Retinal pigment epithelial cell (primary cell): ENCODE data around the gene CACNA1C.

Experiments used
- DNase-seq: peaks from one replicate; pipeline ENCODE4 v3.0.0-alpha.2; 2010; ENCODE audit warnings: low read depth
- H3K4me3 ChIP-seq: 2 replicates; pipeline ENCODE4 v1.5.1; 2011; ENCODE audit warnings: mild to moderate bottlenecking, low read length, control low read depth, moderate library complexity
- TF ChIP-seq, protein P1 (sequence below): conservative IDR thresholded peaks from 2 replicates; pipeline ENCODE4 v1.5.1; 2011; ENCODE audit warnings: low read depth, low read length, control low read depth, inconsistent platforms

The CACNA1C gene

DNA sequence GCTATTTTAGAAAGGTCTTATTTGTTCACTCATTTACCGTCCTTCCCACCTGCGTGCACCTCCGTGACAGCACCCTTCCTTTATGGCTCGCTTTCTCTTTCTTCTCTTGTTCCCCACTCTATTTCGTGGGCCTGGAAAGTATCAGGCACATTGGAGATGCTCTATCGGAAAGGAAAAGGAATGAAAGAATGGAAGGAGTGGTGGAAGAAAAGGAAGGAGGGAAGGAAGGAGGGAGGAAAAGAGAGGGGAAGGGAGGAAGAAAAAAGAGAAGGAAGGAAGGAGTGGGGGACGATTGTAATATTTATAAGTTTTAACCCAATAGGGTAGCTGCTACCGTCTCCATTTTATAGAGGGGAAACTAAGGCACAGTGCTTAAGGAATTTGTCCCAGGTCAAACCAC lies 363.4 kb downstream of the CACNA1C start:
- DNase-seq, result no peak
- TF ChIP-seq, protein P1, sequence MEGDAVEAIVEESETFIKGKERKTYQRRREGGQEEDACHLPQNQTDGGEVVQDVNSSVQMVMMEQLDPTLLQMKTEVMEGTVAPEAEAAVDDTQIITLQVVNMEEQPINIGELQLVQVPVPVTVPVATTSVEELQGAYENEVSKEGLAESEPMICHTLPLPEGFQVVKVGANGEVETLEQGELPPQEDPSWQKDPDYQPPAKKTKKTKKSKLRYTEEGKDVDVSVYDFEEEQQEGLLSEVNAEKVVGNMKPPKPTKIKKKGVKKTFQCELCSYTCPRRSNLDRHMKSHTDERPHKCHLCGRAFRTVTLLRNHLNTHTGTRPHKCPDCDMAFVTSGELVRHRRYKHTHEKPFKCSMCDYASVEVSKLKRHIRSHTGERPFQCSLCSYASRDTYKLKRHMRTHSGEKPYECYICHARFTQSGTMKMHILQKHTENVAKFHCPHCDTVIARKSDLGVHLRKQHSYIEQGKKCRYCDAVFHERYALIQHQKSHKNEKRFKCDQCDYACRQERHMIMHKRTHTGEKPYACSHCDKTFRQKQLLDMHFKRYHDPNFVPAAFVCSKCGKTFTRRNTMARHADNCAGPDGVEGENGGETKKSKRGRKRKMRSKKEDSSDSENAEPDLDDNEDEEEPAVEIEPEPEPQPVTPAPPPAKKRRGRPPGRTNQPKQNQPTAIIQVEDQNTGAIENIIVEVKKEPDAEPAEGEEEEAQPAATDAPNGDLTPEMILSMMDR, result no peak
- H3K4me3 ChIP-seq, result no peak overlapping the region

DNA sequence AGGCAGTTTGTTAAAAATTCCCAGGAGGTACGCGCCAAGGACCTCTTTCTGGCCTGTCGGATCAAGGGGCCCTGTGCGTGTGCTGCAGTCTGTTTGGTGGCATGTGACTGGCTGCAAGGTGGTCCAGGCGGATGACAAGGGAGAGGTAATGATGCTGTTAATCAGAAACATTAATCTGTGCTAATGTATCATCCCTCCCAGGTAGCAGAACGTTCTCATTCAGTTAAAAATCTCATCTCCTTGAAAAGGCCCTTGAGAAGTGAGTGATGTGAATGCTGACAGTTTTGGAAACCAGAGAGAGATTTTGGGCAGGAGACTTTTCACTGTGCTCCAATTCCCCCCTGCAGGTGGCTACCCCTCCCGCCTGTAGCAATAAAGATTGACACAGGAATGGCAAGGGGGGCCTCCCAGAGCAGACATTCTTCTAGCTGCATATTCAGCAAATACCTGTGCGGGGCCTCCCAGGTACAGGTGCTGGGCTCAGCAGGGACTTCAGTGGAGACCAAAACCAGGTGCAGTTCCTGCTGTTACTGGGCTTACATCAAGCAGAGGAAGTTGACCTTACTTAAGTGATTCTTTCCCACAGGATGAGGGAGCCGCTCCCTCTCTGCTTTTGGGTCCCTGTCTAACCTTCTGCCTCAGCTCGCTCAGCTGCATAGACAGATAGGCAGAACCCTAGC lies 364.8 kb downstream of the CACNA1C start:
- TF ChIP-seq, protein P1, result no peak
- no peak for DNase-seq
- H3K4me3 ChIP-seq, result no peak overlapping the region

DNA sequence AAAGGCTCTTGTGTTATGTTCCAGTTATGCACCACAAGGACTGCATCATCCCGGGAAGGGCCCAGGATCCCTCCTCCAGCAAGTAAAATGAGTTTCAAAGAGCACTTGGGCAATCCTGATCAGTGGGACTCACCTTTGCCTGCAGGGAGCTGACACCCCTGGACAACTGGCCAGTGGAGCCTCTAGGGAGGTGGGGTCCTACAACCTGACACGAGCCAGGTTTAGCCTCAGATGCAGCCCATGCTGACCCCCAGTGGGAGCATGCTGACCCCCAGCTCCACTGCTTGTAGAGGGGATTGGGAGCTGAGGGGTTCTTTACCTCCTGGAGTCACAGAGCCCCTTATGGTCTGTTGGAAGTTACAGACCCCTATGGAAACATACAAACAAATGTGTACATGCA lies 365.8 kb downstream of the CACNA1C start:
- no peak for DNase-seq

DNA sequence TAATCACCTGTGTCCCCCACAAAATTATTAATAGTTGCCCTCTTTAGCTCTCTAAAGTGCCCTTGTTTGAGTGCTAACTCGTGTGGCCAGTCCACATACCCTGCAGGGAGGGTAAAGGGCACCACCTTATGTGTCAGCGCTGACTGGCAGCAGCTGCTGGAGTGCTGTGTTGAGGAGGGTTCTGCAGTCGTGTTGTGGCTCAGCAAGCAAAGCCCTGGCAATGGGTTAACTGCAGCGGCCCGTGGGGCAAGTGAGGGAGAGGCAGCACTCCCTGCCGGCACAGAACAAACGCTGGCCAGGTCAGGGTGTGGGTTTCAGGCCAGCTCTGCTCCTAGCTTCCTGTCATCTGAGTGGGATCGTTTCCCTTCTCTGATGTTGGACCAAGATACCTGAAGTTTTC lies 369.8 kb downstream of the CACNA1C start:
- no peak for DNase-seq

More for the DNA sequence above, 365.8 kb downstream of the CACNA1C start:
- TF ChIP-seq, protein P1, result no peak
- no peak overlapping the region for H3K4me3 ChIP-seq

DNA sequence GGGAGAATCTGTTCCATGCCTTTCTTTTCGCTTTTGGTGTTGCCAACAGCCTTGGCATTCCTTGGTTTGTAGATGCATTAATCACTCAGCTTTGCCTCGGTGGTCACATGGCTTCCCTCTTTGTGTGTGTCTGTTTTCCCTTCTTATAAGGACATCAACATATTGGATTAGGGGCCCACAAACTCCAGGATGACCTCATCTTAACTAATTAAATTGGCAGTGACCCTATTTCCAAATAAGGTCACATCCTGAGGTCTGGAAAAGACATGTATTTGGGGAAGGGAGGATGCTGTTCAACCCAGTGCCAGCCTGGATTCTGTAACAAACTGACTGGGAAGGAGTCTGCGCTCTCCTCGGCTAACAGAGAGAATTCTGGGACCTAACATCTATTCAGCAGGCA lies 376.2 kb downstream of the CACNA1C start:
- TF ChIP-seq, protein P1, result no peak
- no peak overlapping the region for H3K4me3 ChIP-seq
- no peak for DNase-seq

More for the DNA sequence above, 369.8 kb downstream of the CACNA1C start:
- no peak overlapping the region for H3K4me3 ChIP-seq
- TF ChIP-seq, protein P1, result no peak

DNA sequence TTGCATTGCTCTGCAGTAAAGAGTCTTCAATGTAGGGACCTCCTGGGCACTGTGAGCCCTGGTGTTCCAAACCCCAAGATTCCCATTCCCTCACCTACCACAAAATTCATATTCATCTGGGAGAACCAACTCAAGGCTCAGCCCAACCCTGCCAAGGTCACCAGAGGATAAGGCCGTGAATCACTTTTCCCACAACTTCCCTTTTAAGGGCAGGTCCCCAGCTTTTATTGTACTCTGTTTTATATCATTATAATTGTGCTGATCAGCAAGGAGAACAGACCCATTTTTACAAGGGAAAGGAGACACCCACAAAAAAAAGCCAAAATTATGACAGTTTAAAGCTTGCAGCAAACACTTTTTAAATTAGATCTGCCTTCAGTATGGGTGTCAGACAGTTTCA lies 379.0 kb downstream of the CACNA1C start:
- TF ChIP-seq, protein P1, result no peak
- H3K4me3 ChIP-seq, result no peak overlapping the region
- no peak for DNase-seq

DNA sequence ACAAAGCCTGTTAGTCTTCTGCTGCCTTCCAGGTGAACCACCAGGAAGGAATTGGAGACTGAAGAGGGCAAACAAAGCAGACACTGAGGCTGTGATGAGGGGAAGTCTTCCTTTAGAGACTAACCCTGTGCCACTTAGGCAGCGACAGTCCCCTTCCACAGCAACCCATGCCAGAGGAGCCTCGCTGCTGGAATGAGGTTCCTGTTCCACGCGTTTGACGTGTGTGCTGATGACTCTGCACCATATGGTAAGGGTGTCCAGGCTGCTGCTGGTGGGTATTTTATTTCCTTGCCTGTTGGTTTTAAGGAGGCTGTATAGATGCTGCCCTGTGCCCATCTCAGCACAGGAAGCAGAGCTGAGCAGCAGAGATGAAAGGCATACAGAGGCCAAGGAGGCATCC lies 380.1 kb downstream of the CACNA1C start:
- no peak overlapping the region for H3K4me3 ChIP-seq
- DNase-seq, result no peak
- TF ChIP-seq, protein P1, result no peak
